Measurements from ENCODE around the gene SASH1.
"Not testable (repeated sequence)": the region's sequence is repeated elsewhere in the genome, so short reads cannot be mapped to it uniquely, and the experiment has no call there.

Gene SASH1

DNA sequence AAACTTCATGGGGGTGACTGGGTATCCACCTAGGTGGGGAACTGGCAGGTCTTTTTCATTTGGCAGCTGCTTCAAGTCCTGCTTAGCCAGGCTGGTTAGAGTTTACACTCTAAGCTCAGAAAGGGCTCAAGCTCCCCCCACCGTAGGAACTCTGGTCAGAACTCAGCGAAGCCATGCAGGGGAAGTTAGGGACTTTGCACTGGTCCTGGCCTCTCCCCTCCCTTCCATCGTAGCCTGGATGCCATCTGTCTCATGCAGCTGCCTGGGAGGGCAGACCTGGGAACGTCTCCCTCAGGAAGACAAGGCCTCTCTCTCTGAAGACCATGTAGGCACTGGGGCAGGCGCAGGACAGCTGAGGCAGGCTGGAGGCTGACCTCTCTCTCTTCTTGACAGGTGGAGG lies 220.4 kb downstream of the SASH1 start:
- DNase-seq, result no peak

- DNase-seq, result no peak
Observed at GRCh38 chr6:148564494-148565035, 221.9 kb downstream of the SASH1 start.

DNA sequence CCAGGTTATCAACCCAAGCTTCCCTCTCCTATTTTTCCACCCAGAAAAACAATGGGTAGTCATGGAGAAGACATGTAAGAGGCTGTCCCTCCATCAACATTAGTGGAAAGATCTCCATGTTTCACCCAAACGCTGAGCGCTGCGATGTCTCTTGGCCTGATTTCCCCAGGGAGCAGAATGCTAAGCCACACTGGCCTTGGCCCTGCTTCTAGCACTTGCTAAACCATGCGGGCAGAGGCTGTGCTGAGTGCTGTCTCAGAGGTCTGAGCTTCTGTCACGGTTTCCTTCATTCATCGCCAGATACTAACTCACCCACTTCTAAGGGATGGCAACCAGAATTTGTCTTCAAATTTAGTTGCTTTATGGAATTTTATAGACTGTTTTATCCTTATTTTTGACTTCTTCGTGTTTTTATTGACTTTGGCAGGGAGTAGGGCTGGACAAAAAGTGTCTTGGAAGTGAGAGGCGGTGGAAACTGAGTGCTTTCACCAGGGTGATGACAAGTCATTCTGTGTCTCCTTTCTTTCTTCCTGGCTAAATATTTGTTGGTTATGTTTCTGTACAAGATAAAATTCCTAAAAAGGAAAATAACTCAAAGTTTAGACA lies 222.8 kb downstream of the SASH1 start:
- DNase-seq, result no peak

DNA sequence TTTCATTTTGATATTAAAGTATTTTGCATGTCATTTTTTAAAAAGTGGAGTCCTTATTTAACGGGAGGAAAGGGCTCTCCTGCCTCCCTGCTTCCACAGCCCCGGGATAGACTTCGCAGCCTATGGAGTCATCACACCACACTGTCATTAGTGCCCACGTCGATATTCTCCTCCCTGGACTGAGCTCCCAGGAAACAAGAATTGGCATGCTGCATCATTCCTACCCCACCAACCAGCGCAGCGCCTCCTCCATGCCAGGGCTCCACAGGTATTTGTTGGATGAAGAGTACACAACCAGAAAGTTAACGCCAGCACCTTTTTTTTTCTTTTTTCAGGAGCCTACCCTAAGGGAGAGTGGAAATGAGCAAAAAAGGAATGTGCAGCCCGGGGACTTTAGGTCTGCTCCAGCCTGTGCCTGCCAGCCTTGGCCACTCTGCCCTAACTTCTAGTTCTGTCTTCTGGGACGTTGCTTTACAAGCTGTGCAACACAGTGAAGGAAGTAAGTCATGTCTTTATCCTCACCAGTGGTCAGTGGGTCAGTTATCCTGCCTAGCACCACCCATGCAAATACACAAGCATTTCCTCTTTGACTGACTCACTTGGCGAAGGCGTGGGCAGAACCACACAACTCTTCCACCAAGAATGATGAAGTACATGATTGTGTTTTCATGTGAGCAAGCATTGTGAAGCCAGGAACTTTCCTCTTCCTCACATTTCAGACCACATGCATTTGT lies 223.5 kb downstream of the SASH1 start:
- no peak for DNase-seq

DNA sequence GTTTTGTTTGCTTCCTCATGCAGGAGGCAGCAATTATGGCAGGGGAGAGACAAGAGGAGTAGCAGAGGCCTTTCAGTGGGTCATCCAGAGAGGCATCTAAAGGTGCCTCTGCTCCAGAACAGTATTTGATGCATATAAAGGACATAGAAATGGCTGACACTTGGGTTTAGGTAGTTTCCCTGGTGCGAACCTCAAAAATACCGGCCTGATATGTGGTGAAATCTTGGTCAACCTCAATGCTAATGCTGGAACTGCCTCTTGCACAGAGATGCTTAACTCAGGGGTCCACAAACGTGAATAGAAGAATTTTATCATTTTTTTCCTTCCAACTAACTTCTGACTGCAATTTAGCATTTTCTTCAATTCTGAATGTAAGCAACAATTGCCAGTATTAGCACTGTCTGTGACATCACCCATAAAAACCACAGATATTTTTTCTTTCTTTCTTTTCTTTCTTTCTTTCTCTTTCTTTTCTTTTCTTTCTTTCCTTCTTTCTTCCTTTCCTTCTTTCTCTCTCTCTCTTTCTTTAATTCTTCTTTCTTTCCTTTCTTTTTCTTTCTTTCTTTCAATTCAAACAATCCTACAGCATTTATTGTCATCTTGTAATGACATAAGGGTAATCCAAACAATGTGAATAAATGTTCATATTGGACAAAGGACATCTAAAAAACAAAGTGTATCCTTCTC lies 224.2 kb downstream of the SASH1 start:
- no peak for DNase-seq

DNA sequence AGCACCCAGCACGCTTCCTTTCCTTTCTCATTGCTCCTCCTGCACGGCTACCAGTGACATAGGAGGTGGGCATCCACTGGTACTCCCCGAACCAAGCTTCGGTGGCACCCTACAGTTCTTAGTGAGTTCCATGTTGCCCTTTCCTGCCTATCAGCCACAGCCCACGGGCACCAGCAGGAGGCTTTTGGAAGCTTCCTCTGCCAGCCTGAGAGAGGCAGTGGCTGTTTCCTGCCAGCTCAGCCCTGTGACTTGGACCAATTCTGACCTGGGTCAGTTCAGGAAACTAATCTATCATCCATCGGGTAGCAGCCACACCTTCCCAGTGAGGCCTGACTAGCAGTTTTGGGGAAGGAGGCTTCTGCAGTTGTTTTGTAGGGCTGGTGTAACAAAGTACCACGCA lies 227.8 kb downstream of the SASH1 start:
- no peak for DNase-seq

- DNase-seq, result no peak
Observed at GRCh38 chr6:148572676-148573335, 230.2 kb downstream of the SASH1 start.

- peak in 1 of 2 experiments; percentile 7 for DNase-seq
Observed at GRCh38 chr6:148573922-148574321, 231.3 kb downstream of the SASH1 start.

DNA sequence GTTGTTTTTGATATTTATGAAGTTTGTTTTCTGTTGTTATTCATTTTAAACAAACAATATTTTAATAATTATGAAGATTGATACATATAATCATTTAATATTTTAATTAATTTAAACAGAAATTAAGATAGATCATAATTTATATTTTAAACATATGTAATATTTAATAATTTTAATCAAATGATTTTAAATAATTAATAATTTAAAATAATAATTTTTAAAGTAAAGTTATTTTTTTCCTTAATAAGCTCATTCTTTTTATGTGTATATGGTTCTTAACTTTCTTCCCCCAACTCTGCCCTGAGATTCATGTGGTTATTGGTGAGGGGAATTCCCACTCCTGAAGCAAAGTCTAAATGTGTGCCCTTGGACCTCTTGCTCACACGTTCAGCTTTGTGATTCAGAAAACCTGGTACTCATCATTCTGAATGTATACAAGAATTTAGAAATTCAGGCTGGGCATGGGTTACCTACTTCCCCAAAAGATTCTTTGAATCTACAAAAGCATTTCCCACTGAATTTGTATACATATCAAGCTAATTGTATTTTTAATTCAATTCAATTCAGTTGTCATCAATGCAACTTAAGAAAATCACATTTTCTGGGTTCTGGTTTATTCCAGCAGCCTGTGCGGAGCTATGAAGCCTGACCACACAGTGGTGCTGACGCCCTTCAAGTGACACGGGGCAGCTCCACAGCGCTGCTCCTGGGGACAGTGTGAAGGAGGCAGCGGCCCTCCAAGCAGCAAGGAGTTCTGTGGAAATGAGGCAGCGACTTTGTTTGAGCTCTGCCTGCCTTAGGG lies 235.2 kb downstream of the SASH1 start:
- peak; percentile 29 to 60 for DNase-seq

- no peak for DNase-seq
Observed at GRCh38 chr6:148578489-148578814, 235.8 kb downstream of the SASH1 start.

GRCh38 chr6:148578837-148579565 lies 236.4 kb downstream of the SASH1 start:
- no peak for DNase-seq

DNA sequence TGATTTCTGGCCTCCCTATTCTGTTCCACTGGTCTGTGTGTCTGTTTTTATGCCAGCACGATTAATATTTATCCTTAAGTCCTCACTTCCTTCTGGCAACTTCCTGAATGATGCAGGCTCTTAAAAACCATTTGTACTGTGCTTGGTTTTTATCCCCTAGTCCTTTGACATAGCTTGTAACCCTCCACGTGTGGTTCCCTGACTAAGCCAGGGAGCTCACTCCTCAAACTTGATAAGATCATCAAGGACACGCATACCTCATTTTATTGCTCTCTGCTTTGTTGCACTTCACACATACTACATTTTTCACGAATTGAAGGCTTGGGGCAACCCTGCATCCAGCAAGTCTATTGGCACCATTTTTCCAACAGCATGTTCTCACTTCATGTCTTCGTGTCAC lies 237.8 kb downstream of the SASH1 start:
- no peak for DNase-seq

- DNase-seq, result no peak
Observed at GRCh38 chr6:148583631-148584030, 241.0 kb downstream of the SASH1 start.

- not testable (repeated sequence) for DNase-seq
Observed at GRCh38 chr6:148585641-148586040, 243.0 kb downstream of the SASH1 start.

DNA sequence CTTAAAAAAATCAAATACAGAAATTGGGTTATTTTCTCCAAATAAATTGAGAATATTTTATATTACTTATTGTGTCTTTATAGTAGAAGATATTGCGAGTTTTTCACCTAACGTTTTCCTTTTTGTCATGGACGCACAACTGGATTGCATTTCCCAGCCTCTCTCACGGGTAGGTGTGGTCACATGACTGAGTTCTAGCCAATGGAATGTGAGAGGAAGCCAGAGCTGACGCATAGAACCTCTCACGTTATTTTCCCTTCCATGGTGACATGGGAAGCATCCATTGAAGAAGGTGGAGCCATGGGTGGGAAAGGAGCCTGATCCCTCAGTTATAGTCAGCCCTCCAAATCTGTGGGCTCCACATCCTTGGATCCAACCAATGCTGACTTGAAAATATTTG lies 248.2 kb downstream of the SASH1 start:
- DNase-seq, result no peak

DNA sequence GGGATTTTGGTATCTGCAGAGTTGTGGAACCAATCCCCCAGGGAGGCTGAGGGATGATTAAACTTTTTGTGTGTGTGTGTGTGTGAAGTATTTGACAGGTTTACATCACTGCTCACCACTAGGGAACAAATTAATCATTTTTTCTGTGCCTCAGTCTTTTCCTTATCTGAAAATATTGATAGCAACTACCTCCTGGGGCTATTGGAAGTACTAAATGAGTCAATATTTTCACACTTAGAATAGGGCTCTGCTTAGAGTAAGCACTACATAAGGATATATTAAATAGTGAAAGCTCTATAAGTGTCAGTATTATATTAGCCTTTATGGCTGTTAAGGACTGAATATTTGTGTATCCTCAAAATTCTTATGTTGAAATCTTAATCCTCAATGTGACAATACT lies 249.0 kb downstream of the SASH1 start:
- no peak for DNase-seq

DNA sequence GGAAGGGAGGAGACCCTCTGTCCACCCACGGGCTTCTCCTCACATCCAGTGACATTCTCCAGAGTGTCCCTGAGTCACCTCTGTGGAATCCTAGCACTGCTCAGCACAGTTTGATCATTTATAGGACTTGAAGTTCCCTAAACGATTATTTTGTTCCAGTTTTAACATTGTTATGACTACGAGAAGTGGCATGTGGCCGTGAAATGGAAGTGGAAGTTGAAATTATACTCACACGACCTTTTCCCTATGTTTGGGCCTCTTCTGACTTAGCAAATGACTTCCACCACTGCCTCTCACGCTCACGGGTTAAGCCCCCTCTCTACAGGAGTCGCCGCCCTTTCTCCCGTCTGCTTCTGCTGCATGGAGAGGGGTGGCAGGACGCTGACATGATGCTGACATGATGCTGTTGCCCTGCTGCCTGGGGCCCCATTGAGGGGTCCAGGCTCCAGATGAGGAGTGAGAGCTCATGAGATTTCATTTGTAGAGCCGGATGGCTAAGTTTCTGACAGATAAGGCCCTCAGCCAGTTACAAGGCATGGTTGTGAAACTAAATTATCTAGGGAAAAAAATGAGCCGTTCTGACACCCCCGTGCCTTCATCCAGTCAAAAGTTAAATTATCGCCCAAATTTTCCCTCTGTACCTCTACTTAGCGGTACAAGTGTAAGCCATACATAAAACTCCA lies 250.6 kb downstream of the SASH1 start:
- DNase-seq, result no peak

DNA sequence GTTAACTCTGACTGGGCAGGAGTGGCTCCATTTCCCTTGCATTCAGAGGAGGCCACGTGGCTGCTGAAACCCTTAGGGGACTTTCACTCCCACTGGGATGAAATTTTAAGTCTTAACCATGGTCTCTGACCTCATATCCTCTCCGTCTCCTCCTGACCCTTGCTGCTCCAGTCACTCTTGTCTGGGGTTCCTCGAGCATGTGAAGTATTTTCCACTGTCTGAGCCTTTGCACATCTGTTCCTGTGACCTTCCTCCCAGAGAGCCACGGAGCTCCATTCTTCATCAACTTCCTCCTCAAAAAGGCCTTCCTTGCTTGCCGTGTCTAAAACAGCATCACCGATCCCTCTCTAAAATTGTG lies 251.2 kb downstream of the SASH1 start:
- no peak for DNase-seq

- no peak for DNase-seq
Observed at GRCh38 chr6:148595550-148595949, 252.9 kb downstream of the SASH1 start.

DNA sequence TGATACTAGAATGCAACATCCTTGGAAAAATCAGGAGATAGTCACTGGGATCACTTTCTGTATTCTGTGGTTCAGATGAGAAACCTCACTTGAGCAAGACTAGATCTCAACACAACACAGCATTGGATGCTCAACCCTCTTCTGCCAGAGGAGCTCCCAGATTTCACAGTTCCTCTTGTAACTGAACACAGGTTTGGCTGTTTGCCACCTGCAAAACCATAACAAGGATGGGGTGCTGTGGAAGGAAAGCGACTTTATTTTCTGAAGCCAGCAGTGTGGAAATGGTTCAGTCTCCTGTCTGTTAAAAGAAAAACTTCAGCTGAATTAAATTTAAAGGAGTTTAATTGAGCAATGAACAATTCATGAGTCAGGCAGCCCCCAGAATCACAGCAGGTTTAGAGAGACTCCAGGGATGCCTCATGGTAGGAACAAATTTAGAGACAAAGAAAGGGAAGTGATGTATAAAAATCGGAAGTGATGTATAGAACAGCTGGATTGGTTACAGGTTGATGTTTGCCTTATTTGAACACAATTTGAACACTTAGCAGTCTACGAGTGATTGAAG lies 254.3 kb downstream of the SASH1 start:
- DNase-seq, result no peak

DNA sequence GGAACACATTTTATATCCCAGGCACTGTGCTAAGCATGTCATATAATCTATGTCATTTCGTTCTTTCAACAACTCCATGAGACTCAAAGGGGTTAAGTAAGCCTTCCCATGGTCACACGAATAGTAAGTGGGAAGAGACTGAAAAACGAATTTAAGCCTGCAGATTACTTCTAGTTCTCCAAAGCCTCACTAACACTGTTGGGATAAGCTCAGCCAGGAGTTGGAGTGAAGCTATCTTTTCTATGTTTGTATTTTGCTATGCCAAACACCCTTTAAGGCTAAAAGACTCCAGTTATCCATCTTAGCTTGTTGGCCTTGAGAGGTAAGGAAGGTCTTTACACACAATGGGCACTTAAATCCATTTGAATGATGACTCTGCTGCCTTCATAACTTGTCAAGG lies 256.1 kb downstream of the SASH1 start:
- no peak for DNase-seq
